Amniotic stem cell (primary cell): ENCODE measurements around the gene ETV4.
A peak's percentile ranks its signal among the peaks of the same experiment; 100 is the strongest.

ENCODE experiments used
- DNase-seq: peaks from one replicate; lab custom pipeline; 2025; lab: John Stamatoyannopoulos, UW

Gene ETV4

DNA sequence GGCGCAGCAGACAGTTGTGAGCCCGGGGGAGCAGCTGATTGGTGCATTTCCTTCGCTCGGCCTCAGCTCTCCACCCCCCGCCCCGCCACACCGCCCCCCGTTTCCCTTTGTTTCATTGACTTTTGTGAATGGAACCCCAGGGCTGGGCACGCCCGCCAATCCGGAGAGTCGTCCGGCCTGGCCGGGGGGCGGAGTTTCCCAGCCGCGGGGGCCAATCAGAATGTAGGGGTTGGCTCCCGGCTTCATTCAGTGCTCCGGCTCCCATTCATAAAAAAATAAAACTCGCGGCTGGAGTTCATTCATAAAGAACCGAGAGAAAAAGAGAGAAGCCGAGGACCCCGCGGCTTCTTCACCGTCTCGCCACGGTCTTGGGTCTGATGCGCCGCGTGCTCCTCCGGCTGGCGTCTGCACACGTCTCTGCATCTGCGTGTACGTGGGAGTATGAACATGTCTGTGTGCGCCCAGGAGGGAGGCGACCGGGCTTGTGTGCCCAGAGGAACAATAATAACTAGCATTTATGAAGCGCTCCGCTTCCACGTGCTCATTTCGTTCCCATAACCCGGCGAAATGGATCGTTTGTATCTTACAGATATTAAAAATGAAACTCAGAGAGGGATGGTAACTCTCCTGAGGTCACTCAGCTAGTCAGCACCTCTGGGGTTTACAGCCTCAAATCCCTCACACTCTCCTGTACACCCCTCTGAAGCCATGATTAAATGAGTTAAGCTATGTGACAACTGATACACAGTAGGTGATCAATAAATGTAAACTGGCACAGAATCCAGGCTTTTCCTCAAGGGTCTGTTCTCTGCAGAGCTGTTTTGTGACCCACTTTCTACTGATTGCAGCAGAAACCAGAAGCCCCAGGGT is at the start of gene ETV4:
Gene ETV4 (minus strand): TSS at position 22 of the 870 bp plus-strand sequence. CDS start 723 bp downstream, outside the sequence.
- peak; percentile 88 for DNase-seq

DNA sequence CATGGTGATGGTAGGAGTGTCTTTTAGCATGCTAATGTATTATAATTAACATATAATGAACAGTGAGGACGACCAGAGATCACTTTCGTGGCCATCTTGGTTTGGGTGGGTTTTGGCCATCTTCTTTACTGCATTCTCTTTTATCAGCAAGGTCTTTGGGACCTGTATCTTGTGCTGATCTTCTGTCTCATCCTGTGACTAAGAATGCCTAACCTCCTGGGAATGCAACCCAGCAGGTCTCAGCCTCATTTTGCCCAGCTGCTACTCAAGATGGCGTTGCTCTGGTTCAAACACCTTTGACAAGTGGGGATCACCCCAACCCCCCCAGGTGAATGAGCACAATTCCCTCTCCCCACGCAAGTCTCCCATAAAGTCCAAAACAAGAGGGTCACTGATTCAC is 49.3 kb upstream of the ETV4 start:
- DNase-seq = no peak

DNA sequence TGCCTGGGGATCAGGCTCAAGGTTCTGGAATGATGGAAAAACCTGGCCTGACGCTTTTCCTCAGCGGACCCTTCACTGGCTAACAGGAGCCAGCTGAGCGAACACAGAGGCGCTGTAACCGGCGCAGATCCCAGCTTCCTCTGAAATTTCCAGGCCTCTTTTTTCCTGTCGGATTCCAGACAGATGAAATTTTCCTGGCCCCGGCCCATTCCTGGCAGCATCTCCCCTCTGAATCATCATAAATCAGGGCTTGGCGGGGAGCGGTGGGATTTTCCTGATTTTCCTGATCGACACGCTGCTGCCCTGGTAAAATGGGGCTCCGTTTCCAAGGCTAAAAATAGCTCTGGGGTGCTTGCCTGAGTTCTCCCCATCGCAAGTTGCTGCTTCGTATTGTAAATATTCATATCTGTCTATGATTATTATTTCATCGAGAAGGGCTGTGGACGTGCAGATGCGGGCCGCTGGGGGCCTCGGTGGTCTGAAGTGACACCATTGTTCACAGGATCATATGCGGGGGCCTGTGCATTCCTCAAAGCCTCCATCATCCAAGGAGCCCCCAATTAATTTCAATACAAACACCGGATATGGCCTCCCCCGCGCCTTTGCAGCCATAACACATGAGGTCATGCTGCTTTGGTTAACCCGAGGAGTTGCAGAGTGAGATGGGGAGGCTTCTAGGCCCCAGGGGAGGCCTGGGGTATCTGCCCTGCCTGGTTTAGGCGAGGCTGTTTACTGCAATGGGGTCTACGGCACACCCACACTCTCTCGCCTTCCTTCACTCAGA is 45.8 kb upstream of the ETV4 start:
- DNase-seq = peak; percentile 79

DNA sequence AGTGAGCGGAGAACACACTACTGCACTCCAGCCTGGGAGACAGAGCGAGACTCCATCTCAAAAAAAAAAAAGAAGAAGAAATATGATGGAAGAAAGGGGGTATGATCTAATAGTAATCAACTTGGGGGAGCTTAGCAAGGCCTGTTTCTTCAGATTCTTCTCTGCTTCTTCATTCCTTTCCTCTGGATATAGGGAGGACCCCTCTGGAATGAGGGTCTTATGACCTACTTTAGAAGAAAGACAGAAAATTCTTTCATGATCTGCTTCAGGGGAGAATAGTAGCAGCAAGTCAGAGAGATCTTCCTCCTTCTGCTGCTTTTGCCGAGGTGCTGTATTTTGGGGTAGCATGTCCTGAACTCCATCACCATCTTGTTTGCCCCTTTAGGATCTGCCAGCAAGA is 44.9 kb upstream of the ETV4 start:
- DNase-seq = no peak

DNA sequence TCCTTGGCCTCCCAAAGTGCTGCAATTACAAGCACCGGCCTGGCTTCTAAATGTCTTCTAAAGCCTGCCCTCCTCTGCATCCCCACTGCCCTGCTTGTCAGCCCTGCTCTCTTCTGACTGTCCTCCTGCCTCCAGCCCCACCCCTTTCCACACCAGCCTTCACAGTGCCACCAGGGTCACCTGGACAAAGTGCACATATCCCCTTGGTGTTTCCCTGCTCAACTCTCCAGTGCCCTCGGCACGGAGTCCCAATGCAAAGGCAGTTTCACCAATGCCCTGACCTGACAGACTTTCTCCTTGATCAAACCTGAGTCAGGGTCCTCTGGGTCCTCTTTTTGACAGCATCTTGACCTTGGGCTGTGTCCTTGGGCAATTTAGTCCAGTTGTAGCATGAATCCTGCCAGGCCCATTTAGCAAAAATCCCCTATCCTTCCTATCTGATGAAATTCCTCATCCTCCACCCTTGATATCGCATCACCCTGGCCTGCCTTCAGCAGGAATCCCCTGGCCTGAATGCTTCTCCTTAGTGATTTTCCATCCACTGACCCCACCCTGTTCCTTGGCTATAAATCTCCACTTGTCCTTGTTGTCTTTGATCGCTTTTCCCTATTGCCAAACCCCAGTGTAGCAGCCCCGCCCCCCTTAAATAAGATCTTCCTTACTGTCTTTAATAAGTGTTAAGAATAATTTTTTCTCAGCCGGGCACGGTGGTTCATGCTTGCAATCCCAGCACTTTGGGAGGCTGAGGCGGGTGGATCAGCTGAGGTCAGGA is 42.7 kb upstream of the ETV4 start:
- DNase-seq = no peak

DNA sequence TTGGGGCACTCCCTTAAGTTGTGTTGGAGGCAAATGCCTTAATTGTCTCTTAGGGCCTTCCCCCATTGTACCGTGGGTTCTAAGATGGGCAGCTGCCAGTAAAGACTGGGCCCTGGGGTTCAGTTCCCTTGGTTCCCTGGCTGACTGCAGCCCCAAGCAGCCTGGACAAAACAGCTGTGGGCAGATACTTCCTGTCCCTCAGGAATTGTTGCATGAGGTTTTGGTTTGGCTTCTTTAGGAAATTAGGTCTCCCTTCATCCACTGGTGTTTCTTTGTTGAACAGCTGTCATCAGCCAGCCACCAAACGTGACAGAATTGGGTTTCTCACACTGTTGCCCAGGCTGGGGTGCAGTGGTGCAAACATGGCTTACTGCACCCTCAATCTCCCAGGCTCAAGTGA is 42.0 kb upstream of the ETV4 start:
- no peak for DNase-seq

- DNase-seq = no peak
These were observed 41.5 kb upstream of the ETV4 start for GRCh38 chr17:43587647-43588046.

DNA sequence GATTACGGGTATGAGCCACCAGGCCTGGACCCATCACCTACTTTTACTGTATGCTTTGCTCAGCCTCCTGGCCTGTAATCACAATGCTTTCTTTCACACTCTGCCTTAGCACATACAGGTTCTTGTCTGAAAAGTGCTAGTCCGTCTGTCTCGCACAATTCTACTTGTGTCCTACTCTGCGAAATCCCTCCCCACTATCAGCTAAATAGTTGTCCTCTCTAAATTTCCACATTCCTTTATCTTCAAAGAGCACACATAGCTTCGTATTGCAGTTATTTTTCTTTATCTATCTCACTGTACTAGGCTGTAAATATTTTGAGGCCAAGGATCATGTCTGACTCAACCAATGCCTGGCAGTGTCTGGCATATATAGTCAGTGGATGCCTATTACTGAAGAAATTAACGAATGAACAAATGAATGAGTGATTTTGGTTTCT is 38.5 kb upstream of the ETV4 start:
- DNase-seq = no peak

DNA sequence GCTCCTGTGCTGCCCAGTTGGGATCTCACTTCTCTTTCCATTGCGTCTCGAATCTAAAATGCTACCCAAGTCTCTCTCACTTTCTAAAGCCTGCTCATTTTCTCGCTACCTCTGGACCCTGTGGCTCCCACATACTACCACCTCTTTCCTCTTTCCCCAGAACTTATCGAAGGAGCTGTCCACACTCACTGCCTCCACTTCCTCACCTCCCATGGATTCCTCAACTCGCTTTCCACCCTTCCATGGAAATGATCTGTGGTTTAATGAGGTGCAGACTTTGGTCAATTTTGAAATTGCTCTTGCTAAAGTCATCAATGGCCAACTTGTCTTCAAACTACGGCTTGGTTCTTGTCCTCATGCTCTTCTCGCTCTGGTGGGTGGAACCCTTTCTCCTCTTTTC is 37.2 kb upstream of the ETV4 start:
- no peak for DNase-seq

- DNase-seq = no peak
These were observed 35.5 kb upstream of the ETV4 start for GRCh38 chr17:43581613-43582012.

DNA sequence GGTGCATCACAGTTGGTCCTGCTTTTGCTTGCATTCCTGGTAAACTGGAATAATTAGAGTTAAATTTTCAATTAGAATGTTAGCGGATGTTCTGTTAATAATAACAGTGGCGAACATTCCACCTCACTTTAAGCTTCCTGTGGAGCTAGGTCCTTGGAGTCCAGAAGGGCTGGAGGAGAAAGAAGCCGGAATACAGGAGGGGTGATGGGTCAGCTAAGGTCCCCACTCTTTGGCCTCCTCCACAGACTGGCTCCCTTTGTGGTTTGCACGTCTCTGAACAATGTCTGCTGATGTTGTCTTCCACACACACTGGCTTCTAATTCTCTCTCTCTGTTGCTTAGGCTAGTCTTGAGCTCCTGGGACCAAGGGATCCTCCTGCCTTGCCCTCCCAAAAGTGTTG is 35.0 kb upstream of the ETV4 start:
- no peak for DNase-seq

GRCh38 chr17:43579566-43580140 is 33.5 kb upstream of the ETV4 start:
- no peak for DNase-seq

- DNase-seq = no peak
These were observed 32.8 kb upstream of the ETV4 start for GRCh38 chr17:43578699-43579565.

DNA sequence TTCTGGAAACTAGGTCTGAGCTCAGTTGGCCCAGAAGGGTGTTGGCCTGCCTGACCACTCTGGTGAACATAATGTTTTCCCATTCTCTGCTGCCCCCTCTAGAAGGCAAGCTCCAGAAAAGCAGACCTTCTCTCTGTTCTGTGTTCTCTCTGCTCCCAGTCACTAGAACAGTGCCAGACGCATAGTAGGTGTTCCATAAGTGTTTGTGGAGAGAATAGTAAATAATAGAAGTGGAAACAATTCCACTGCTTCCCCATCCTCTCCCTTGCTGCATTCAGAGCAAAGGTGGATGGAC is 32.2 kb upstream of the ETV4 start:
- DNase-seq = no peak

DNA sequence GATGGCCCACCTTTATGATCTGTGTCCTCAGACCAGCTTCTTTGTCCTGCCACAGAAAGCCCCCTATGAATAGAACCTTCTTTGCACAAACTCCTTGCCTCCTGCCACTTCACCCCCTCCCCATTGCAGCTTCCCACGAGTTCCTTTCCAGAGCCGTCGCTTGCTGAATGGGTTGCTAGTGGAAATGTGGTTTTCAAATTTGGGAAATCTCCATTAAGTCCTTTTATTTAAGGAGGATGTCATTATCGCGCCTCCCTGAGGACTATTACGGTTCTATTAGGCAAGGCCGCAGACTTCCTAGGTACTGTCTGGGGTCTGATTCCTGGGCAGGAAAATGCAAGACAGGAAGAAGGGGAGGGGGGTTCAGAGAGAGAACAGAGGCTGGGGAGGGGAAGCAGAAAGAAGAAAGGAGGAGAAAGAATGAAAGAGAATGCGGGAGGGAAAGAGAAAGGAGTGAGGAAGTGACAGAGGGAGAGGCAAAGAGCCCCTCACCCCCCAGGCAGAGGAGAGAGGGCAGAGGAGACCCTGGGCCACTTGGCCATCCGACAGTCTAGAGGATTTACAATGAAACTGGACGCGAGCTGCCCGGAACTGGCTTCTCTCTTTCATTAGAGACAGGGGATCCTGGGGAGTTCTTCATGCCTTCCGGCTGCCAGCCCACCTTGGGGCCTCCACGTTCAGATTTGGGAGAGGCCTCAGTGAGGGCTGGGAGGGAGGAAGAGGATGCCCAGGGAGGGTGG is 31.7 kb upstream of the ETV4 start:
- no peak for DNase-seq

GRCh38 chr17:43576563-43577229 is 30.6 kb upstream of the ETV4 start:
- no peak for DNase-seq

DNA sequence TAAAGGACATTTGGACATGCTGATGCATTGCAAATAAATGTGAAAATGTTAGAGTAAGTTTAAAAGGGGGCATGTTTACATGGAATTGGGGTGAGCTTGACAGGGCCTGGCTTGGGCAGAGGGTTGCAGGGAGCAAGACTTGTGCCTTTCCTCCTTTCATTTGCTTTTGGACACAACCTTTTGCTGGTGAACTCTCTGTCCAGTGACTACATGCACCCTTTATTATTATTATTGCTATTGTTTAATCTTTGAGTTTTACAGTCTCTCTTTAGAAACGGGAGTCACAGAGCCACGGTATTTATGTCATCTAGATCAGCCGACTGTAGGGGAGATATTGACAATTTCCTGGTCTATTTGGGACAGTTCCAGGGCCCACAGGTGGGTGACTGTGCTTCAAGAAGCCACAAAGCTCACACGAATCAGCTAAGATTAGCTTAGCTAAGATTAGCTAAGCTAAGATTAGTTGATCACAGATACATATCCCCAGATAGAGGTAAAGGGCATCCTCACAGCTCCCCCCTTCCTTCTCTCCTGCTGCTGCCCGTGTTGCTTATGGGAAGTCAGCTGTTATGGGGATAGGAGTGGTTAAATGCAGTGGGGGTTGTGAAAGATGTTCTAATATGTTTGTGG is 28.9 kb upstream of the ETV4 start:
- no peak for DNase-seq

DNA sequence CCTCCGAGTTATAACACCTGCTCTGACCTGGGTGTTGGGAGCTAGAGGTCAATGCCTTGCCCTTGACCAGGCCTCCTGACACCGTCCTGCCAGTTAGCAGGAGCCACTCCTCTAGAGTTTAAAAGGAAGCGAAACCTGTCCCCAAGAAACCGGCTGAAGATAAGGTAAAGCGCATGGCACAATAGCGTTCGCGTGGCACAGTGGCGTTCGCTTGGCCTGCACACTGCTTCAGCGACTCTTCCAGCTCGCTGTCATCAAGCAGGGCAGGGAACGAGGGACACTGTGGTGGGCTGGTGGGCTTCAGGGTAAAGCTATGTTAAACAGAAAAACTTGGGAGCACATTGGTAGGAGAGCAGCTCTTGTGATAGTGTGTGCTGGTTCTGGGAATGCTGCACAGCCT is 28.2 kb upstream of the ETV4 start:
- DNase-seq = no peak

DNA sequence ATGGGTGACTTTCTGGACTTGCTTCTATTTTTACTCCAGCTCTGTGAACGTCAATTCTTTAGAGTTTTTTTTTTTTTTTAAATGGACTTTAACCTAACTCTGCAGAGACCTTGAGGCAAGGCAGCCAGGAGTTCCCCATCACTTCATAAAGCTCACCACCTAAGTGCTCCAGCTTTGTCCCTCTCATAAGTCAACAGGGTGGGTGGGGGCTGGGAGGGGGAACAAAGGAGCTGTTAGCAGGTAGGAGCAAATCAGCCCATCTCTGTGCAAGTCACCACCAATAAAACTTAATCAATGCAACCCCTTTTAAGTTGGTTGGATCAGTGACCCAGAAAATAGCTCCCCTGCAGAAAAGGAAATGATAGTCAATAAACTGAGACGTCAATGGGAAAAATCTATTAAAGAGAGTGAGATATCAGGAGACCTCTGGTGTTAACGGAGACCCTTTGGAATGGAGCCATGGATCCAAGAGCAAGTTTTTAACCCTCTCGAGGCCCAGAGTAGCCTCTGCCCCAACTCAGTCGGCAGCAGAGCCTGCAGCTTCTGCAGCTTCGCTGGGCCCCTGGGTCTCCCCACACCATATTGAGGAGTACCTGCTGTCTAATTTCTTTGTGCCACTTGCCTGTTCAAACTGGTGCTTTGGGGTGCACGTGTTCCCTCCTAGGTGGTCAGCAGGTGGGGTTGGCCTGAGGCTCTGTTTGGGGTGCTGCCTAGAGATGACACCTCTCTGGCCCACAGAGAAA is 27.6 kb upstream of the ETV4 start:
- DNase-seq = no peak
